Activated T-helper 17 cell treated with anti-CD3 and anti-CD28 coated beads, Interleukin-2, amount 50 U/mL, for 72 hours (primary cell): ENCODE measurements around the gene ARMC7. TPM values are rescaled to one million over a fixed set of nuclear protein-coding genes. Genes with fewer than 3 reads are reported as not detected.

ENCODE experiments used
- total RNA-seq, 2 donors: library from RNA; stranded (reverse); gene quantifications; one replicate each; pipeline ENCODE4 v1.2.3, GENCODE V29; 2022

ARMC7 gene
- total RNA-seq, 2 donors from 2014 or later: 10.3 to 14.5 TPM

Other genes starting within 250 kb of the ARMC7 start
- 10 to 100 TPM; 56.7 to 58.4 TPM for gene FDXR, start 237.0 kb upstream of the ARMC7 start, total RNA-seq
- gene FADS6, start 216.3 kb upstream of the ARMC7 start, total RNA-seq: not detected
- gene USH1G, start 186.7 kb upstream of the ARMC7 start, total RNA-seq: not detected
- gene OTOP2, start 185.7 kb upstream of the ARMC7 start, total RNA-seq: not detected
- not detected for gene OTOP3, start 174.1 kb upstream of the ARMC7 start, total RNA-seq
- 1 to 10 TPM; 1.2 to 2.8 TPM for gene HID1, start 137.2 kb upstream of the ARMC7 start, total RNA-seq
- gene CDR2L, start 122.3 kb upstream of the ARMC7 start, total RNA-seq: 1 to 10 TPM in 1 of 2 donors, under 1 TPM in 1; 0.56 to 1.2 TPM
- gene MRPL58, start 97.3 kb upstream of the ARMC7 start, total RNA-seq: 10 to 100 TPM; 25.4 to 48.2 TPM
- gene ATP5PD, start 63.0 kb upstream of the ARMC7 start, total RNA-seq: 100 to 1,000 TPM; 164 to 216 TPM
- 10 to 100 TPM; 21.3 to 22.1 TPM for gene KCTD2, start 62.7 kb upstream of the ARMC7 start, total RNA-seq
- gene SLC16A5, start 22.0 kb upstream of the ARMC7 start, total RNA-seq: 10 to 100 TPM in 1 of 2 donors, 1 to 10 TPM in 1; 5.4 to 14.6 TPM
- 10 to 100 TPM; 56.0 to 64.9 TPM for gene NT5C, start 21.8 kb downstream of the ARMC7 start, total RNA-seq
- gene JPT1, start 44.5 kb downstream of the ARMC7 start, total RNA-seq: 100 to 1,000 TPM; 191 to 343 TPM
- 100 to 1,000 TPM; 416 to 512 TPM for gene SUMO2, start 73.0 kb downstream of the ARMC7 start, total RNA-seq
- 100 to 1,000 TPM; 143 to 161 TPM for gene NUP85, start 95.7 kb downstream of the ARMC7 start, total RNA-seq
- gene GGA3, start 151.6 kb downstream of the ARMC7 start, total RNA-seq: 10 to 100 TPM; 63.2 to 71.9 TPM
- gene MRPS7, start 151.9 kb downstream of the ARMC7 start, total RNA-seq: 10 to 100 TPM; 53.6 to 83.2 TPM
- 10 to 100 TPM; 23.6 to 31.6 TPM for gene MIF4GD, start 161.3 kb downstream of the ARMC7 start, total RNA-seq
- 100 to 1,000 TPM in 1 of 2 donors, 10 to 100 TPM in 1; 97.4 to 113 TPM for gene SLC25A19, start 179.5 kb downstream of the ARMC7 start, total RNA-seq